Measurements from ENCODE around the gene EPS15.

DNA sequence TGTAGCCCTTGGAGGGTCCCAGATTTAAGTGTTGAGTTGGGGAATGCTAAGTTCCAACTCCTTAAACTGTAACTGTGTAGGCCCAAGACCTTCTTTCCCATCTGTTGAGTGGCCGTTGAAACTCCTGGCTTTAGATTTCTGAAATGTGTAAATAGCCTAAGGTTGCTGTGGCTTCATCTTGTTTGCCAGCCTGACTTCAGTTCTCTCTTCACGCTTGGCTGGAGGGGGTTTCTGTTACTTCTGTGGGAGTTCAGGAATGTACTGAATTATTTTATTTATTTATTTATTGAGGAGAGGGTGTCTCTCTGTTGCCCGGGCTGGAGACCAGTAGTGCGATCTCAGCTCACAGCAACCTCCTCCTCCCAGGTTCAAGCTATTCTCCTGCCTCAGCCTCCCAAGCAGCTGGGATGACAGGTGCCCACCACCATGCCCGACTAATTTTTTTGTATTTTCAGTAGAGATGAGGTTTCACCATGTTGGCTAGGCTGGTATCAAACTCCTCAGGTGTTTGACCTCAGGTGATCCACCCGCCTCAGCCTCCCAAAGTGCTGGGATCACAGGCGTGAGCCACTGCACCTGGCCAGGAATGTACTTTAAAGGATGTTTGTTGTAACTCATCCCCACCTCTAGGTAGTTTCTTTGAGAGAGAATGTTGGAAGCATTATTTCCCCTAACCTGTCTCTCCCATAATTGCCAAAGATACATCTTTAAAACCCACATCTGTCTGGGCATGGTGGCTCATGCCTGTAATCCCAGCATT is 194.6 kb downstream of the EPS15 start:
- no peak for TF ChIP-seq POLR2A (IDR thresholded peaks at IDR 0.05)
- TF ChIP-seq, protein P1, sequence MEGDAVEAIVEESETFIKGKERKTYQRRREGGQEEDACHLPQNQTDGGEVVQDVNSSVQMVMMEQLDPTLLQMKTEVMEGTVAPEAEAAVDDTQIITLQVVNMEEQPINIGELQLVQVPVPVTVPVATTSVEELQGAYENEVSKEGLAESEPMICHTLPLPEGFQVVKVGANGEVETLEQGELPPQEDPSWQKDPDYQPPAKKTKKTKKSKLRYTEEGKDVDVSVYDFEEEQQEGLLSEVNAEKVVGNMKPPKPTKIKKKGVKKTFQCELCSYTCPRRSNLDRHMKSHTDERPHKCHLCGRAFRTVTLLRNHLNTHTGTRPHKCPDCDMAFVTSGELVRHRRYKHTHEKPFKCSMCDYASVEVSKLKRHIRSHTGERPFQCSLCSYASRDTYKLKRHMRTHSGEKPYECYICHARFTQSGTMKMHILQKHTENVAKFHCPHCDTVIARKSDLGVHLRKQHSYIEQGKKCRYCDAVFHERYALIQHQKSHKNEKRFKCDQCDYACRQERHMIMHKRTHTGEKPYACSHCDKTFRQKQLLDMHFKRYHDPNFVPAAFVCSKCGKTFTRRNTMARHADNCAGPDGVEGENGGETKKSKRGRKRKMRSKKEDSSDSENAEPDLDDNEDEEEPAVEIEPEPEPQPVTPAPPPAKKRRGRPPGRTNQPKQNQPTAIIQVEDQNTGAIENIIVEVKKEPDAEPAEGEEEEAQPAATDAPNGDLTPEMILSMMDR (IDR thresholded peaks at IDR 0.05): no peak

Data from adrenal gland (tissue), 5 donors.